Measurements from ENCODE around the gene MPST.

MPST gene

DNA sequence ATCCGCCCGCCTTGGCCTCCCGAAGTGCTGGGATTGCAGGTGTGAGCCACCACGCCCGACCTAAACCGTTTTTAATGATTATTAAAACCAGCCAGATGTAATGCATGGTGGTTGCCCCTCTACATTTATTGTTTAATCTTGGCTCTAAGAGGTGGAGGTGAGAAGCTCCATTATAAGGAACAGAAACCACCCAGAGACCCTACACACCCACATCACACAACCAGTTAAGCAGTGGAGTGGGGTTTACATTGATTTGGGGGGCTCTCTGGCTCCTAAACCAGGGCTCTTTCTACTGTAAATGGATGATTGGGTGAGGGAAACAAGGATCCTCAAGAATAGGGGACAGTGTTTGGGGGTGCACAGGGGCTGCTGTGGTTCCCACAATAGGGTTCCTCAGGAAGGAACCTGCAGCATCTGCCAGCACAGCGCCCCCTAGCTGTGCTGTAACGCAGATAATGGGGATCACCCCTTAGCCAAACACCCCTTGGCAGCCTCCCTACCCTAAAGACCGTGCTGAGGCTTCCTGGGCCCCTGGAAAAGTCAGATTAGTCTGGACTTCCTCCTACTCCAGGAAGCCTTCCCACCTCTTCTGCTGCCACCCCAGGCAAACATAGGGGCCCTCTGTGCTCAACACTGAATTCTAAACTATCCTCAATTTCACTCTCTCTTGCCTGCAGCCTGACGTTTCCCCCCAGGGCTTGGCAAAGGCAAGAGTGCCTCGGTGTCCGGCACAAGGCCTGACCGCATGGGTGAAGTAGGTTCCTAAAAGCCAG is 2.4 kb downstream of the MPST start:
- DNase-seq (ENCODE audit: low spot score) (no peak), FAIRE-seq (no peak)

DNA sequence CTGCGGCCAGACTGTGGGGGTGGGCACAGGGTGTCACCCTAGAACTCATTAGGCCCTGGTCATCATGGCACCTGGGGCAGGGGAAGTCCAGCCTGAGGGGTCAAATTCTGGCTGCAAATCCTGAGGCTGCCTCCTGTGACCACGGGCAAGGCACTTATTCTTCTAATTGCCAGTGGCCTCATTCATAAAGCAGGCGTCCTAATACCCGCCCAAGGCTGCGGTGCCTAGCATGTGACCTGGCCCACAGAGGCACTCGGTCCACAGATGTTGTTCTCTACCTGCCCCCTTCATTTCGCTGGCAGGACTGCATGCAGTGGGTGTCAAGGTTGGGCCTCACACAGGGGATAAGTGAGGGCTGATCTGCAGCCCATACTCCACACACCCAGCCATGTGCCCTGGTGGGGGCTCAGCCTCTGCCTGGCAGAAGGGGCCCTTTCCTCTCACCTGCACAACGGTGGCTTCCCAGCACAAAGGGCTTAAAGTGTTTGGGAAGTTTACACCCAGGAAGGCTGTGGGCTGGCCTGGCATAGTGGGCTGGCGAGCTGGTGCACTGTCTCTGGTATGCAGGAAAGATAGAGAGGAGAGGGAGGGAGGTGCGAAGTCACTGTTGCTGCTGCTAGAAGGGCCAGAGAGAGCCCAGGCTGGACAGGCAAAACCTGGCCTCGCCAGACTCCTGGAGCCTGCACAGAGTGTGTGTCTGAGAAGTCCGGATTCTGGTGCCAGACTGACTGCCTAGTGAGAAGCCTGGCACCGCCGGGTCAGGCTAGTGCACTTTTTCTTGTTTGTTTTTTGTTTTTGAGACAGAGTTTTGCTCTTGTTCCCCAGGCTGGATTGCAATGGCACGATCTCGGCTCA is 3.2 kb downstream of the MPST start:
- DNase-seq (ENCODE audit: low spot score) (no peak), FAIRE-seq (no peak)

DNA sequence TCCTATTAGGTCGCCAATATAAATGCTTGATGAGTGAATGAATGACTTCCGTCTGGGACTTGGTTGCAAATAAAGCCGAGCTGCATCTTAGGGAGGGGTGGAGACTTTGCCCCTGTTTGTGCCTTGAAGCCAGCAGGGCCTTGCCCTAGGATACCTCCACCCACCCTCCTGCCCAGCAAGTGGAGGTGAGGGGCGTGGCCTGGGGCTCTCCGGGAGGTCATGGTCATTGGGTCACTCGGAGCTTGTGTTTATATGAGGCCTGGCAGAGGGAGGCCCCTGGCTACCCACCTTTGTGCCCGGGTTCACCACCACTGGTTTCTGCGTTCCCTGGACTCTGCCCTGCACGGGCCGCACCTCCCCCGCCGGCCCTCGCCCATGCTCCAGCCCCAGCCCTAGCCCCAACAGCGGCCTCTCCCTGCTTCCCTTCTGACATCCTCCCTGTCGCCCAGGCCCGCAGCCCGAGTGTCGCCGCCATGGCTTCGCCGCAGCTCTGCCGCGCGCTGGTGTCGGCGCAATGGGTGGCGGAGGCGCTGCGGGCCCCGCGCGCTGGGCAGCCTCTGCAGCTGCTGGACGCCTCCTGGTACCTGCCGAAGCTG is 4.3 kb downstream of the MPST start:
- DNase-seq (ENCODE audit: low spot score) = no peak
- FAIRE-seq = no peak

DNA sequence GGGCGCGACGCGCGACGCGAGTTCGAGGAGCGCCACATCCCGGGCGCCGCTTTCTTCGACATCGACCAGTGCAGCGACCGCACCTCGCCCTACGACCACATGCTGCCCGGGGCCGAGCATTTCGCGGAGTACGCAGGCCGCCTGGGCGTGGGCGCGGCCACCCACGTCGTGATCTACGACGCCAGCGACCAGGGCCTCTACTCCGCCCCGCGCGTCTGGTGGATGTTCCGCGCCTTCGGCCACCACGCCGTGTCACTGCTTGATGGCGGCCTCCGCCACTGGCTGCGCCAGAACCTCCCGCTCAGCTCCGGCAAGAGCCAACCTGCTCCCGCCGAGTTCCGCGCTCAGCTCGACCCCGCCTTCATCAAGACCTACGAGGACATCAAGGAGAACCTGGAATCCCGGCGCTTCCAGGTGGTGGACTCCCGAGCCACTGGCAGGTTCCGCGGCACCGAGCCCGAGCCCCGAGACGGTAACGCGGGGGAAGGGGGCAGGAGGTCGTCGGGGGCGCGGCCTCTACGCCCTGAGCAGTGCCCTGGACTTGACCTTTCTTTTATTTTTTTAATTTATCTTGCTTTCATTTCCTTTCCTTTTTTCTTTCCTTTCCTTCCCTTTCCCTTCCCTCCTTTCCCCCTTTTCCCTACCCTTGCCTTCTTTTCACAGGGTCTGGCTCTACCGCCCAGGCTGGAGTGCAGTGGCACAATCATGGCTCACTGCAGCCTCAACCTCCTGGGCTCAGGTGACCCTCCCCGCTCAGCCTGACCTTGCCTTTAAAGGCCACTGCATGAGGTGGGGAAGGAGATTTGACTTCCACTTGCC is 5.0 kb downstream of the MPST start:
- no peak for DNase-seq (ENCODE audit: low spot score)
- FAIRE-seq = no peak

DNA sequence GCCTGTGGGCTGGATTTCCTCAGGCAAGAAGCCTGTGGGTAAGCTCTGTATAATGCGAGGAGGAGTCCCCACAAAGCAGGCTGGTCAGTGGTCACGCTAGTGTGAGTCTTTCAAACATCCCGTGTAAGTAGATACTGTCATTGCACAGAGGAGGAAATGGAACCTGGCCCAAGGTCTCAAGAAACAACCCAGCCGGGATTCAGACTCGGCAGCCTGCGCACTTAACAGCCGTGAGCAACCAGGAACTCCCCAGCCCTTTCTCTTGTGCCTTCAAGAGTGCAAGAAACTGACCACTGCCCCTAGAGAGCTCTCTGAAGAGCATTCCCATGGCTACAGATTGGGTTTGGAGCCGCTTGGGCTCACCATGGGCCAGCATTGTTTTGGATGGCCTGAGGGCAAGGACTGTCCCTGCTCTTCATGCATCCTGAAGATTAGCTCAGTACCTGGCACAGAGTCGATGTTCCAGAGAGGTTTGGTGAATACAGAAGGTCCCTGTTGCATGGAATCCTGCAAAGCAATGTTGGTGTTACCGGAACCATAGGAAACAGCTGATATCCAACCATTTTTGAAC is 6.0 kb downstream of the MPST start:
- FAIRE-seq = no peak

DNA sequence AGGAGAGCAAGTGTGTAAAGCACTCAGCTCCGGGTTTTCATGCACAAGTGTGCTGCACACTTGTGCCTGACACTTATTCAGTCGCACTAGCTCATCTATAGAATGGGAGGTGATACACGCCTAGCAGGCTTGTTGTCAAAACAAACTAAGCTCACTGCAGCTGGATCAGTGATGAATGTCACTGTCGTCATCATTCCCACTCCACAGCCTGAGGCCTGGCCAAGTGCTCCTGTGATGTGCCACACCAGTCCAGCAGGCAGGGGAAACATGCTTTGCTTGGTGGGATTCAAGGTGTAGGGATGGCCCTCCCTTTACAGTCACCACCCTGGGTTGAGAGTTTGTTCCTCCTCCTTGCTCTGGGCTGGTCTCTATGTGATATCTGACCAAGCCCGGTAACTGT is 6.8 kb downstream of the MPST start:
- DNase-seq (ENCODE audit: low spot score) = no peak
- no peak for FAIRE-seq

More for the DNA sequence above, 6.0 kb downstream of the MPST start:
- no peak for DNase-seq (ENCODE audit: low spot score)

DNA sequence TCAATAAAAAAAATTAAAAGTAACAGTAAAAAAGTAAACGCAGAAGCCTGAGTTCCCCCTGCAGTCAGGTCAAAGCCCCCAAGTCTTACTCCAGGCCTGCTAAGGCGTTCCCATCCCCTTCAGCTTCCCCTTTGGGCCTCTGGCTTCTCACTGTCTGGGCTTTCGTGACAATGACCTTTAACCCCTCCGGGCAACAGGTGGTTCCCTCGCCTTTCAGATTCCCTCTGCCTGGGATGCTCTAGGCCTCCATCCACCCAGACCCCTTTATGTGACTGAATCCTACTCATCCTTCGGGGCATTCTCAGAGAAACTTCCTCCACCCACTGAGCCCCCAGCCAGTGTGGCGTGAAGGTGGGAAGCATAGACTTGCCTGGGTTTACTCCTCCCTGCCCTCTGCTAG is 8.0 kb downstream of the MPST start:
- DNase-seq (ENCODE audit: low spot score) = no peak
- no peak for FAIRE-seq

DNA sequence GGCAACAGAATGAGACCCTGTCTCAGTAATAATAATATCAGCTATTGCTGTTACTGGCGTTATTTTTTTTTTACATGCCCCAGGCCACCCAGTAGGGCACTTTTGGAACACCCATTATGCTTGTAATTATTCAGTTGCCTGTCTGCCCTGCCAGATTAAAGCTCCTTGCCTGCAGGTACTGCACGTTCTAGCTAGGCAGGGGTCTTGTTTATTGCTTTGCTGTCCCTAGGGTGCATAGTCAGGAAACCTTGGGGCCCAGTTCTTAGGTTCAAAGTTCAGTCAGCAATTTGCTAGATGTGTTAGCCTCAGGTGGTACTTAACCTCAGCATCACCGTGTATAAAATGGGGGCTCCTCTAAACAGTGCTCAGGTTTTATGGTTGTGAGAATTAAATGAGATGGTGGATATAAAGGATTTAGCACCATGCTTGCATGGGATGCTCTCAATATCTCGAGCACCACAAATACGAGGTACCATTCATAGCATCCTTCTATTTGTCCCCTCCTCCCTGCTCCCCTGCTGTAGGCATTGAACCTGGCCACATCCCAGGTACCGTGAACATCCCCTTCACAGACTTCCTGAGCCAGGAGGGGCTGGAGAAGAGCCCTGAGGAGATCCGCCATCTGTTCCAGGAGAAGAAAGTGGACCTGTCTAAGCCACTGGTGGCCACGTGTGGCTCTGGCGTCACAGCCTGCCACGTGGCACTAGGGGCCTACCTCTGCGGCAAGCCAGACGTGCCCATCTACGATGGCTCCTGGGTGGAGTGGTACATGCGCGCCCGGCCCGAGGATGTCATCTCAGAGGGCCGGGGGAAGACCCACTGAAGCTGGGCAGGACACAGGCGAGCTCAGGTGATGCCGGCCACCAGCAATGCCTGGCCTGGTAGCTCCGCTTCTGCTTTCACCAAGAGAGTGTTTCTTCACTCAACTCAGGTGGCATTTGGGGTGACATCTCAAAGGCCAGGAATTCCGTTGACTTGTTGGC is 9.4 kb downstream of the MPST start:
- FAIRE-seq = no peak
- DNase-seq (ENCODE audit: low spot score) = no peak

DNA sequence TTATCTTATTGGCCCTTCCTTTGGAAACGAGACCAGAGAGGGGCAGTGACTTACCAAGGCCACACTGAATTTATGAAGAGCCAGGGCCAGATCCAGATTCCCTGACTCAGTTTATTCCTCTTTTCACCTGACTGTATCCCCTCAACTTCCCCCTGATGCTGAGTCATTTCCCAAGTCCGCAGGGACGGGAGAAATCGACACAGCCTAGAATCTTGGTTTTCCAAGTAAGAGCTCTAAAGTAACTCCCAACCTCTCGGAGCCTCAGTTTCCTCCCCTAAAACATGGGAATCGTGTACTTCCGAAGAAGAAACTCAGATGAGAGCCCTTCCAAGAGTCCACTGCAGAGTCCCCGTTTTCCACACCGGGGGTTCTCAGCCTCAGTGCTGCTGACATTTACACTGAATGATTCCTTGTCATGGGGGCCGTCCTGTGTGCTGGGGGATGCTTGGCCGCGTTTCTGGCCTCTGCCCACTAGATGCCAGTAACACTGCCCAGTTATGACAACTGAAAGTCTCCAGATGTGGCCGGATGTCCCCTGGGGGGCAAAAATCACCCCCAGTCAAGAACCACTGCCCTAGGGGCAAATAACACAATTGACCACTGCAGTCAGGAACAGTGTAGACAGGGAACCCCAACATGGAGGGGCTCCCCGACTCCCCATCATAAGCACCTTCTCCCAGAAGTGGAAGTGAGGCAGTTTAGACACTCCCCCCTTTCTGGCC is 11.2 kb downstream of the MPST start:
- no peak for FAIRE-seq
- DNase-seq (ENCODE audit: low spot score) = no peak

DNA sequence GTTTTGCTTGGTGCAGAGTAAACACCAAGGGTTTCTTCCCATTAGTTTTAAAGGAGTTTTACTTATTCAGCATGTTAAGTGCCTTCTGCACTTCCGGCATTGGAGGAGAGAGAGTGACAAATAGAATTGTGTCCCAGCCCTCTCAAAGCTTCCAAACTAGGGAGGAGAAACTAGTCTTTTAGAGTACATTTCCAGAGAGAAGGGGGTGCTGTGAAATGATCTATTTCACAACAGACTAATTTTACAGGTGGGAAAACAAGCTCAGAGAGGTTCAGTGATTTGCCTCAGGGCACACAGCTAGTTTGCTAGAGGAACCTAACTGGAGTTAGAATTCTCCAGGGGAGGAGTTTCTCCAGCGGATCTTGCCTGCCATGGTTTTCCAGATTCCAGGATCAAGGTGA is 12.6 kb downstream of the MPST start:
- FAIRE-seq (no peak), DNase-seq (ENCODE audit: low spot score) (no peak)

DNA sequence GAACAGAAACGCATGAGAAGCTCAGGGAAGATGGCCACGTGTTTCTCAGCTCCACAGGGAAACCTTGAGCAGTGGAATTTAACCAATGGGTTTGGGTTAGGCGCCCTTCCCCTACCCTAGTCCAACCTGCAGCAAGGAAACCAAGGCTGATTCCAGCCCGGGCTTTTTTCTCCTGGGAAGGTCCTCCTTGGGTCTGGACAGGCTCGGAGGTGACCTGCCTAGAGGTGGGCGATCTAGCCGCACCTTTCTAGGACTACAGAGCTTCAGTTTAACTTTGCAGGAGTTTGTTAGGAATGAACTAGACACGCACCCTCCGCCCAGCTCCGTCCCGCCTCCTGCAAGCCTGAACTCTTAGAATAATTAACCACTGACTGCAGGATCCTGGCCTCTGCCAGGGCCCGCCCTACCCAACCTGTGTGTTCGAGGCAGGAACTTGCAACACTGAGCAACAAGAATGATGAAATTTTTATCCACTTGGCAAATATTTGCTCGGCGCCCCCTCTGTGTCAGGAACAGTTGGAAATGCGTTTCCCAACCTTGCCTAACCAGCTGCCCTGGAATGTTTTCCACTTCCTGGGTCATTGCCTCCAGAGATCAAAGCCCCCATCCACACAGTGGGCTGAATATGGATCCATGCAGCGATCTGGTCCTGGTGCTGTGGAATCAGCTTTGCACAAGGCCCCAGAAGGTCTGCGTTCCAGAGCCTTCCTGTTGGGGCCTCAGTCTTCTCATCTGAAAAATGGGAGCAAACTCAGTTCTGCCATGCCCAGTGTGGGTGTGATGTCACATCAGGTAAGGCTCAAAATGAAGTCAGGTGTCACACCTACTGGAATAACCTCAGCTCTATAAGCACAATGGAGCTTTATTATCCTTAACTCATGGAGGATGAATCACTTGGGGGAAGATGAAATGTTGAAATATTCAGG is 13.3 kb downstream of the MPST start:
- FAIRE-seq (peak; percentile 80), DNase-seq (ENCODE audit: low spot score) (peak; percentile 74)

DNA sequence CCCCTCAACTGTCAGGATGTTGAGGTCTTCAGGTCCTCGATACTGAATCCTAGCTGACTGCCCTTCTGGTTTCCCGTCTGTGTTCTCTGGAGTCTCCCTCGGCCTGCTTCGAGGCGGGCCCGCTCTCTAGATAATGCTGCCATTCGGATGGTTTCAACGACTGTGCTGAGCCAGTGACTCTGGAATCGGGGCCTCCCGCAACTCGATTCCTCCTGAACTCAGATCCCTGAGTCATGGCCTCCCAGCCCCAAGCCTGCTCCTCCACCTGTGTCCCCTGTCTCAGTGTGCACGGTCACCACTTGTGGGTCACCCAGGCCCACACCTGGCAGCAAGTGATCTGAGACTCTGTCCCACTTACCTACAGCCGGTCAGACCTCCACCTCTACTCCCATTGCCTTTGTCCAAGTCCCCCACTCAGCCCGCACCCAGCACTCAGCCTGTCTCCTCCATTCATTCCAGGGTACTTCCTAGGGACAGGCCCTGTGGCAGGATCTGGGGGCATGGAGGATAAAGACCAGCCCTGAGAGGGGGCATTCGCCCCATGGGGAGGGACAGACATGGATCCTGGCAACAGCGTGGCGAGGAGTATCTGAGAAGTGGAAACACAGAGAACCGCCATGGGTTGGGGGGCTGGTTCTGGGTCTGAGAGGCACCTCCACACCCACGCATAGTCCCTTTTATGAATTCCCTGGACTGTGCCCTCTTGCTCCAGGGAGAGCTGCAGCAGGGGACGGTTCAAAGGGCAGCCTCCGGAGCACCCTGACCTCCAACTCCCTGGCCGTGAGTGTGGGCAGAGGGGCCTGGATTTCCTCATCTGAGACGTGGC is 14.3 kb downstream of the MPST start:
- DNase-seq (ENCODE audit: low spot score) = no peak
- no peak for FAIRE-seq

DNA sequence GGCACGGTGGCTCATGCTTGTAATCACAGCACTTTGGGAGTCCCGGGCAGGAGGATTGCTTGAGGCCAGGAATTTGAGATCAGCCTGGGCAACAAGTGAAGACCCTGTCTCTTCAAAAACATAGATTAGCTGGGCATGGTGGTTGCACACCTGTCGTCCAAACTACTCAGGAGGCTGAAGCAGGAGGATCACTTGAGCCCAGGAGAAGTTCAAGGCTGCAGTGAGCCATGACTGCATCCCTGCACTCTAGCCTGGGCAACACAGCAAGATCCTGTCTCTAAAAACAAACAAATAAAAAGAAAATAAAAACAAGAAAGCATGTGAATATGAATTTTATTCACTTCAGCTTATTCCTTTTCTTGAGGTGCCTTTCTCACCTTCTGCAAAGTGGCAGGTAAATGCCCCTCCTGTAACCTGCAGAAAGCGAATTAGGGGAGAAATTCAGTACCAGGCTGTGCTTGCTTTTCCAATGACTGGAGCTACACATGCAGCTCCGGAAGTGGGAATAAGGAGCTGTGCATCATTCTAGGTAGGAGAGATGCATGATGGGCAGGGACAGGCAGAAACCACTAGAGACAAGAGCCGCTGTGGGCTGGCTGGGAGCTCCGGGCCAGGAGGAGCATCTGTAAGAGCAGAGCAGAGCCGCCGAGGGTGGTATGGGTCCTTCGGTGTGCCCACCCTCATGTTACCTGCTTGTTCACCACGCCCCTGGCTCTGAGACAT is 17.3 kb downstream of the MPST start:
- FAIRE-seq (no peak), DNase-seq (ENCODE audit: low spot score) (no peak)

DNA sequence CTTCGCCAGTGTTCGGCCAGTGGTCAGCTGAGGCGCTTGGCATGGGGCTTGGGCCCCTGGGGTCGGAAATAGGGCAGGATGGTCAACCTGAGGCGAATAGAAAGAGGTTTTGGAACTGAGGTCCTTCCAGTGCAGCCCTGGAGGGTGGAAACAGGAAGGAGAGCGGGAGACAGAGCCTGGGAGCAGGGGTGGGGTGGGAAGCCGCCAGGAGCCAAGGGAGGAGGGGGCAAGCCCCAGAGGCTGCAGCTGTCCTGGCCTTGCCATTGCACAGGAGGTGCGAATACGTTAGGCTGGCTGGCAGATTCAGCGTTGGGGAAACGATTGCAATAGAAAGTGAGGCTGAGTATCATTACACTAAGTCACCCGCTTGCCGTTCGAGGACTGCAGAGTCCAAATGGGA is 18.1 kb downstream of the MPST start:
- FAIRE-seq = no peak
- DNase-seq (ENCODE audit: low spot score) = no peak

DNA sequence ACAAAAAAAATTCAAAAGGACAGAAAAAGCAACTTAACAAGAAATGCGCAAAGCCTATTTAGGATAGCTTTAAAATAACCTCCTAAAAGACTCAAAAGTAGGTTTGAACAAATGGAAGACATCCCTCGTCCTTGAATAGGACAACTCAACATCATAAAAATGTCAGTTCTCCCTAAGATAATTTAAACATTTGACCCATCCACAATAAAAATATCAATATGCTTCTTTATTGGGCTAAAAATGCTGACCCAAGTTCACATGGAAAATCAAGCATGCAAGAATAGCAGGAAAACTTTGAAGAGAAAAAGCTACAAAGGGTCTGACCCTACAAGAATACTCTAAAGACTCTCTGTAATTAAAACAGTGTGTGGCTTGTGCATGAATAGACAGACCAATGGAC is 19.9 kb downstream of the MPST start:
- DNase-seq (ENCODE audit: low spot score) (no peak), FAIRE-seq (no peak)

DNA sequence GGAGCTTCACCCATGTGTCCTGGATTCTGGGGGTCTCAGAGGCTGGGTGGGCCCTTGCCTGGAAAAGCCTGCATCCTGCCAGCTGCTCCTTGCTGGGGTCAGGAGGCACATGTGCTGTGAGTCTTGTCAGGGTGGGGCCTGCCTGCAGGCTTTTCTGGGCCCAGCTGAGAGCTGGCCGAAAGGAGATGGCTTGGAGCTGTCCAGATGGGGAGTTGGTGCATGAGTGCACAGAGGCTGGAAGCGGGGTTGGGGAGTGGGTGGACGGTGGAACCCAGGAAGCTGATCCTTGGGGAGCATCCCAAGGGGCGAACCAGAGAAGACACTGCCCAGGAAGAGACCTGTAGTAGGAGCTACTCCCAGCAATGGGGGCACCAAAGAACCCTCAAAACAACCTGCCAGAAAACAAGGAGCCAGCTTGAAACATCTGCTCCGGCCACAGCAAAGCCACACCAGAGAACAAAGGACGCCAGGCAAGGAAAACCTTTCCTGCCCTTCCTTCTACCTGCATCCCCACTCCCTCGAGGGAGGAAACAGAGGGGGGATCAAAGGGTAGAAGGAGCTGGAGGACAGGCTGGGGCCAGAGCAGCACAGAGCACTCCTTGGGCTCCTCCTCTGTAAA is 23.8 kb downstream of the MPST start:
- FAIRE-seq = no peak
- no peak for DNase-seq (ENCODE audit: low spot score)
